ENCODE measurements around the gene THBS1.

THBS1 gene

DNA sequence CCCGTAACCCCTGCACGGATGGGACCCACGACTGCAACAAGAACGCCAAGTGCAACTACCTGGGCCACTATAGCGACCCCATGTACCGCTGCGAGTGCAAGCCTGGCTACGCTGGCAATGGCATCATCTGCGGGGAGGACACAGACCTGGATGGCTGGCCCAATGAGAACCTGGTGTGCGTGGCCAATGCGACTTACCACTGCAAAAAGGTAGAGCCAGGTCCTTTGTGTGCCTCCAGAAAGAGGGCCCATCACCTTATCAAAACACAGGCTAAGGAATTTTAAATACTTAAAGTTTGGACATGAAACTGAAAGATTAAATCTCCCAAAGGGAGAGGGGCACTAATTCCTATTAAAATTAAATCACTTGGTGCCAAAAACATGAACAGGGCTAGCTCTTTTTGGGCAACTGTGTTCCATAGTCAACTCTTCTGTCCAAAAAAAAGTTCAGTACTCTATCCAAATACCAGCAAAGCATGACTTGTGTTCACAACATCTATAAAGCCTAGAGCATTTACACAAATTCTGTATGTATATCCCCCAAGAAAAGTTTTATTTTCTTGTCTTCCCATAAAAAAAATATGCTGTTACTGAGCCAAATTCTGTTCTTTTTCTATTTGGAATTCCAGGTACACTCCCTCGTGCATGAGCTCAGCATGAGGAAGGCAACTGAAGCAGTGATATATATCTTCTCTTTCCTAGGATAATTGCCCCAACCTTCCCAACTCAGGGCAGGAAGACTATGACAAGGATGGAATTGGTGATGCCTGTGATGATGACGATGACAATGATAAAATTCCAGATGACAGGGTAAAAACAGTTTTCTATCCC is 9.2 kb downstream of the THBS1 start:
- DNase-seq, result no peak

DNA sequence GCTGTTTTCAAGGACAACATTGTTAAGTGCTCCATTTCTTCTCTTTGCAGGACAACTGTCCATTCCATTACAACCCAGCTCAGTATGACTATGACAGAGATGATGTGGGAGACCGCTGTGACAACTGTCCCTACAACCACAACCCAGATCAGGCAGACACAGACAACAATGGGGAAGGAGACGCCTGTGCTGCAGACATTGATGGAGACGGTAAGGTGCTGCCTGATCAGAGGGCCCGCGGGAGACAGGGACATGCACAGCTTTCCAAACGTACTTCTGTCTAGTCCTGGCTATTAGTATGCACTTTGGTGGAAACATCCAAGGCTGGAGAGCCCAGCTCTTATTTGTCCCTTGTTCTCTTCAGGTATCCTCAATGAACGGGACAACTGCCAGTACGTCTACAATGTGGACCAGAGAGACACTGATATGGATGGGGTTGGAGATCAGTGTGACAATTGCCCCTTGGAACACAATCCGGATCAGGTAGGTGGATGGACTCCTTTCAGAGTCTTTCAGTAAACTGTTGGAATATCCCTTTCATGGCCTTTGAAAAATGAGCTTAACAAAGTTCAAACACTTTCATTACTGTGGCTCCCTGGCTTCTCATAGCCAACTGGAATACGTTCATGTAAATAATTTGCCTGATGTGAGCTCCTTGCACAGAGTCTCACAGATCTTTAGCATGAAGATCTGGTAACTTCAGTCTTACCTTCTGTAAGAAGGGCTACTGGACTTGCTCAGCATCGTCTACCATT is 10.4 kb downstream of the THBS1 start:
- DNase-seq, result no peak

DNA sequence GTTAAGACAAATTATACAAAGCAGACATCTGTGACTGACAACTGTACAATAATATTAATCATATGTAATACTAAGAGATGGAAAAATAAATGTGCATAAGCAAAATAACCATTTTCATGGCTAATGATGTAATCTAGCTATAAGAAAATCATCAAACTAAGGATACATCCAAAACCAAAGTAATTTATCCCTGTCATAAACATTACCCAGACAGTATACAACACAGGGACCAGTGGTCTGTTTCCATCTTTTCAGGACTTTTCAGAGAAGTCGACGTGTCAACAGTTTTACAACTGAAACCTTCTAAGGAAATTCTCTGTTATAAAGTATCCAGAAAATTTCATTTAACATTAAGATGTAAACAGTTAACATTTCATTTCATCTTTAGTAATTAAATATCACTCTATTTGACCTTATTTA is 11.0 kb downstream of the THBS1 start:
- no peak for DNase-seq

DNA sequence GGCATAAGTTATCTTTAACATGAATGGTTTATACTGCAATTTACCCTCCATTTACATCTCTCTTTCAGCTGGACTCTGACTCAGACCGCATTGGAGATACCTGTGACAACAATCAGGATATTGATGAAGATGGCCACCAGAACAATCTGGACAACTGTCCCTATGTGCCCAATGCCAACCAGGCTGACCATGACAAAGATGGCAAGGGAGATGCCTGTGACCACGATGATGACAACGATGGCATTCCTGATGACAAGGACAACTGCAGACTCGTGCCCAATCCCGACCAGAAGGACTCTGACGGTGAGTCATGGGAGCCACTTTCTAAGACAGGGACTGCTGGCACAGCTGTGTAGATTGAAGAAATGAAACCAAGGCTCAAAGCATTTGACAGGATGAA is 11.6 kb downstream of the THBS1 start:
- no peak for DNase-seq

DNA sequence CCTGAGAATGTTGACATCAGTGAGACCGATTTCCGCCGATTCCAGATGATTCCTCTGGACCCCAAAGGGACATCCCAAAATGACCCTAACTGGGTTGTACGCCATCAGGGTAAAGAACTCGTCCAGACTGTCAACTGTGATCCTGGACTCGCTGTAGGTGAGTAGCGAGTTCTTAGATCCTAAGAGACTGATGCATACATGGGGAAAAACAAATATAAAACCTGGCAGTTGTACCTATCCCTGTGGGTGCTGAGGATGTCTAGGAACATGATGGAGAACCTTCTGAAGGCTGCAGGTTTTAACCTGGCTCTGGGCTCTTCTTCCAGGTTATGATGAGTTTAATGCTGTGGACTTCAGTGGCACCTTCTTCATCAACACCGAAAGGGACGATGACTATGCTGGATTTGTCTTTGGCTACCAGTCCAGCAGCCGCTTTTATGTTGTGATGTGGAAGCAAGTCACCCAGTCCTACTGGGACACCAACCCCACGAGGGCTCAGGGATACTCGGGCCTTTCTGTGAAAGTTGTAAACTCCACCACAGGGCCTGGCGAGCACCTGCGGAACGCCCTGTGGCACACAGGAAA is 12.3 kb downstream of the THBS1 start:
- no peak for DNase-seq

DNA sequence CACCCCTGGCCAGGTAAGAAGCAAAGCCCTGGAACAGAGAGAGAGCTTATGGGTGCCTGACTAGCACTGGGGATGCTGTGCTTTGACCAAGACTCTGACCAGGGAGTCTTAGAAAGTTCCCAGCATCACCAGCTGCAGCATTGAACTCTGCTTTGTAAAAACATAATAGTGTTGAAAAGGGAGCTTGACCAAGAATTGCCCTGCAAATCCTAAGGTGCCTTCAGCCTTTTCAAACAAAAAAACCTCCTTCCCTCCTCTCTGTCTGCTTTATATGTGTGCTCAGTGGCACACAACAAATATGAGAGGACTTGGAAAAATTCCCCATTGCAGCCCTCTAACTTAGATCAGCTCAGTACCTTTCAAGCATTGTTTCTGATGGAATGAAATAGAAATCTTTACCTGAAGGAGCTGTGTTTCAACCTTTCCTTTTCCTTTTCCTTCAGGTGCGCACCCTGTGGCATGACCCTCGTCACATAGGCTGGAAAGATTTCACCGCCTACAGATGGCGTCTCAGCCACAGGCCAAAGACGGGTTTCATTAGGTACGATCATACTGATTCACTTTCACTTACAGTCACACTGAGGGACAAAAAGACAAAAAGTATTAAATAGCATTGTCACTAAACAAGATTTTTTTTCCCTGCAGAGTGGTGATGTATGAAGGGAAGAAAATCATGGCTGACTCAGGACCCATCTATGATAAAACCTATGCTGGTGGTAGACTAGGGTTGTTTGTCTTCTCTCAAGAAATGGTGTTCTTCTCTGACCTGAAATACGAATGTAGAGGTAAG is 13.0 kb downstream of the THBS1 start:
- DNase-seq, result no peak

DNA sequence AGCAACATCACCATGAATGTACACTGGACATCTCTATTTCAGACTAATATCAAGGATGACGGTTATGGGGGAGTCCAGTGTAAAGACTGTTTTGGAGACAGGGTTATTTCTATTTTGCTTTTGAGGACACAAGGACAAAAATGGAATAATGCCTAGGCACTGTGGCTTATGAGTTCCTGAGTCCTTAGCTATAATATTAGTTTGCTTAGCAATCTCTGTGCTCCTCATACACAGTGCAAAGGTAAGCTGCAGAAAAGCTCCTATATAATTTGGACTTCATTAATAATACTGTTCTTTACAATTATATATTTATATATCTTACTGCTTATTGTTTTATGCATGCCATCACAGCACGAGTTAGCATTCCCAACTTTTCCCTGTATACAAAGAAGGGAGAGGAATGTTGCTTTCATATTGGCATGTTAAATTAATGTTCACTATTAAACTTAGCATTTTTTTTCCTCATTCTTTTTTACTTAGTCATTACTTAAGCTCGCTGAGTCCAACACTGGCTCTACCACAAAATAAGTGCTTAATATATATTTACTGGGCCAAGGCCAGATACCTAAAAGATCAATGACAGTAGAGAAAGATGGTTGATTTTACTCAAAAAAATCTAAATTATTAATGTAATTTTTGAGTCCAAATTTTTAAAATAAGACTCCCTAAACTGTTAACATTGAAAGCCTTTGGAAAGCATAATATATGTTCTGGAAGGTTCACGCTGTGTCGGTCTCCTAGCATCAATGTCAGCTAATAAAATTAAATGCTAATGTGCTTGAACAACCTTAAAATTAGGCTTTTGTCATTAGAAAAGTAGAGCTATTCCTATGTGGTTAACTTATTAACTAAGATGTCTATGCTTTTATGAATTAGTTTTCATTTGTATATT is 13.8 kb downstream of the THBS1 start:
- DNase-seq, result no peak

DNA sequence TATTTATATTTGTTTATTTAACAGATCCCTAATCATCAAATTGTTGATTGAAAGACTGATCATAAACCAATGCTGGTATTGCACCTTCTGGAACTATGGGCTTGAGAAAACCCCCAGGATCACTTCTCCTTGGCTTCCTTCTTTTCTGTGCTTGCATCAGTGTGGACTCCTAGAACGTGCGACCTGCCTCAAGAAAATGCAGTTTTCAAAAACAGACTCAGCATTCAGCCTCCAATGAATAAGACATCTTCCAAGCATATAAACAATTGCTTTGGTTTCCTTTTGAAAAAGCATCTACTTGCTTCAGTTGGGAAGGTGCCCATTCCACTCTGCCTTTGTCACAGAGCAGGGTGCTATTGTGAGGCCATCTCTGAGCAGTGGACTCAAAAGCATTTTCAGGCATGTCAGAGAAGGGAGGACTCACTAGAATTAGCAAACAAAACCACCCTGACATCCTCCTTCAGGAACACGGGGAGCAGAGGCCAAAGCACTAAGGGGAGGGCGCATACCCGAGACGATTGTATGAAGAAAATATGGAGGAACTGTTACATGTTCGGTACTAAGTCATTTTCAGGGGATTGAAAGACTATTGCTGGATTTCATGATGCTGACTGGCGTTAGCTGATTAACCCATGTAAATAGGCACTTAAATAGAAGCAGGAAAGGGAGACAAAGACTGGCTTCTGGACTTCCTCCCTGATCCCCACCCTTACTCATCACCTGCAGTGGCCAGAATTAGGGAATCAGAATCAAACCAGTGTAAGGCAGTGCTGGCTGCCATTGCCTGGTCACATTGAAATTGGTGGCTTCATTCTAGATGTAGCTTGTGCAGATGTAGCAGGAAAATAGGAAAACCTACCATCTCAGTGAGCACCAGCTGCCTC is 14.7 kb downstream of the THBS1 start:
- DNase-seq, result no peak

DNA sequence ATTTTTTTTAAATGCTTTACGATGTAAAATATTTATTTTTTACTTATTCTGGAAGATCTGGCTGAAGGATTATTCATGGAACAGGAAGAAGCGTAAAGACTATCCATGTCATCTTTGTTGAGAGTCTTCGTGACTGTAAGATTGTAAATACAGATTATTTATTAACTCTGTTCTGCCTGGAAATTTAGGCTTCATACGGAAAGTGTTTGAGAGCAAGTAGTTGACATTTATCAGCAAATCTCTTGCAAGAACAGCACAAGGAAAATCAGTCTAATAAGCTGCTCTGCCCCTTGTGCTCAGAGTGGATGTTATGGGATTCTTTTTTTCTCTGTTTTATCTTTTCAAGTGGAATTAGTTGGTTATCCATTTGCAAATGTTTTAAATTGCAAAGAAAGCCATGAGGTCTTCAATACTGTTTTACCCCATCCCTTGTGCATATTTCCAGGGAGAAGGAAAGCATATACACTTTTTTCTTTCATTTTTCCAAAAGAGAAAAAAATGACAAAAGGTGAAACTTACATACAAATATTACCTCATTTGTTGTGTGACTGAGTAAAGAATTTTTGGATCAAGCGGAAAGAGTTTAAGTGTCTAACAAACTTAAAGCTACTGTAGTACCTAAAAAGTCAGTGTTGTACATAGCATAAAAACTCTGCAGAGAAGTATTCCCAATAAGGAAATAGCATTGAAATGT is 15.6 kb downstream of the THBS1 start:
- no peak for DNase-seq

DNA sequence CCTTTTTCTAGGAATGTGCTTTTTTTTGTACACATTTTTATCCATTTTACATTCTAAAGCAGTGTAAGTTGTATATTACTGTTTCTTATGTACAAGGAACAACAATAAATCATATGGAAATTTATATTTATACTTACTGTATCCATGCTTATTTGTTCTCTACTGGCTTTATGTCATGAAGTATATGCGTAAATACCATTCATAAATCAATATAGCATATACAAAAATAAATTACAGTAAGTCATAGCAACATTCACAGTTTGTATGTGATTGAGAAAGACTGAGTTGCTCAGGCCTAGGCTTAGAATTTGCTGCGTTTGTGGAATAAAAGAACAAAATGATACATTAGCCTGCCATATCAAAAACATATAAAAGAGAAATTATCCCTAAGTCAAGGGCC is 16.5 kb downstream of the THBS1 start:
- no peak for DNase-seq

DNA sequence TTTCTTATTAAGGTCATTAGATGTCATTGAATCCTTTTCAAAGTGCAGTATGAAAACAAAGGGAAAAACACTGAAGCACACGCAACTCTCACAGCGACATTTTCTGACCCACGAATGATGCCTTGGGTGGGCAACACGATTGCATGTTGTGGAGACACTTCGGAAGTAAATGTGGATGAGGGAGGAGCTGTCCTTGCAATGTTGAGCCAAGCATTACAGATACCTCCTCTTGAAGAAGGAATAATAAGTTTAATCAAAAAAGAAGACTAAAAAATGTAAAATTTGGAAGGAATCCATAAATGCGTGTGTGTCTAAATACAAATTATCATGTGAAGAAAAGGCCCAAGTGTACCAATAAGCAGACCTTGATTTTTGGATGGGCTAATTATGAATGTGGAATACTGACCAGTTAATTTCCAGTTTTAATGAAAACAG is 16.9 kb downstream of the THBS1 start:
- DNase-seq, result no peak

DNA sequence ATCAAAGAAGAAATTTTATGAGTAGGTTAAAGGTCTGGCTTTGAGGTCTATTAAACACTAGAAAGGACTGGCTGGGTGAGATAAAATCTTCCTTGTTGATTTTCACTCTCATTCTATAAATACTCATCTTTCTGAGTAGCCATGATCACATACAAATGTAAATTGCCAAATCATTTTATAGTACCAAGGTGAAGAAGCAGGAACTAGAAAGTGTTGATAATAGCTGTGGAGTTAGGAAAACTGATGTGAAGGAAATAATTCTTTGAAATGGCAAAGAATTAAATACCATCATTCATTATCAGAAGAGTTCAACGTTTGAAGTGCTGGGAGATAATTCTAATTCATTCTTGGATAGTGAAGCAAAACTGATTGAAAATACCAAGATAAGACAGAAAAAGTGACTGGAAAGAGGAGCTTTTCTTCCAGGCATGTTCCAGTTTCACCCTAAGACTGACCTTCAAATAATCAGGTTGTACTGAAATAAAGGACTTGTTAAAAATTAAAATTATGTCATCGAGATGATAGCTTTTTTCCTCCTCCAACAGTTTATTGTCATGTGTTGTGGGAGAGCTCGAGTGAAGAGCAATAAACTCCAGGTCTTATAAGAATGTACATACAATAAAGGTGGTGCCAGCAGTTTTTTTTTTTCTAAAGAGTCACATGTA is 17.4 kb downstream of the THBS1 start:
- DNase-seq, result no peak

DNA sequence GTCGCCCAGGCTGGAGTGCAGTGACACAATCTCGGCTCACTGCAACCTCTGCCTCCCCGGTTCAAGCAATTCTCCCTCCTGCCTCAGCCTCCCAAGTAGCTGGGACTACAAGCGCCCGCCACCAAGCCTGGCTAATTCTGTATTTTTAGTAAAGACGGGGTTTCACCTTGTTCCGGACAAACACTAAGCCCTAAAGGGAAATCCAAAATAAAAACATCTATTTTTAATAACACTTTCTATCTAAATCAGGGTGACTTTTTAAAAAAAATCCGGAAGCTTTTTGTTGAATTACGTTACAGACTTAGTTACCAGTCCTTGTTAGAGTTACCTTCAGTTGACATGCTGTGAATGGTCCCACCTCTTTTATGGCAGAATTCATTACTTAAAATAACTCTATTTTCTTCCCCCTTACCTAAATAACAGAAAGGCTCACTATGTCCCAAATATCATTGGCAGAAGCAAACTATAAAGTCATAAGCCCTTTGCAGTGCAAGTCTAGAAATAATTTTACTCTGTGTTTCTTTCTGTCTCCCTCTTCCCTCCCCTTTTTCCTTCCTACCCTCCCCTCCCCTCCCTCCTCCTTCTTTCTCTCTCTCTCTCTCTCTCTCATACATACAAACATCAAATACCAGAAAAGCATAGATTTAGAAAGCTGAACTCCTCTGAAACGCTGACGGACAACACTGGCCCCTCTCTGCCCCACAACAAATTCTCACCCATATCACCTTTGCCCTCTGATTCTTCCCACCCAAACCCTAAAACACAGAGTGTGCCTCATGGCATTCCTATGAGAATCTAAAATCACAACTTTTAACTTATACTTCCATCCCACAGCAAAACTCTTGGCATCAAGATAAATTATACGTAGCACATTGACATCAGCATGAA is 18.3 kb downstream of the THBS1 start:
- no peak for DNase-seq

DNA sequence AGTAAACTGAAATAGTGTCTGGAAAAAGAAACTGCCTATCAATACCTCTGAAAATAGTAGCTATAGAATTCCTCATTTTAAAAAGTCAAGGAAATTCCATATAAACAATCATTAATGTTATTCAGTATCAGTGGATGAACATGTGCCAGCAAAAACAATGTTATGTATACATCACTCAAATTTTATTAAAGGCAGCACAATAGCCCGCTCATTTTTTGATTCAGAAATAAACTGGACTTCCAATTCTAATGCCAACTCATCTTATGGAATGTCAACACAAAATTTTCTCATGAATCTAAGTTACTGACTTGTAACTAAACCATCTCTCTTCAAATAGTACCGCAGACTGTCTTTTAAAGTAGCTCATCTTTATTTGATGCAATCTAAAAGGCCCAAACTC is 19.0 kb downstream of the THBS1 start:
- DNase-seq, result no peak

DNA sequence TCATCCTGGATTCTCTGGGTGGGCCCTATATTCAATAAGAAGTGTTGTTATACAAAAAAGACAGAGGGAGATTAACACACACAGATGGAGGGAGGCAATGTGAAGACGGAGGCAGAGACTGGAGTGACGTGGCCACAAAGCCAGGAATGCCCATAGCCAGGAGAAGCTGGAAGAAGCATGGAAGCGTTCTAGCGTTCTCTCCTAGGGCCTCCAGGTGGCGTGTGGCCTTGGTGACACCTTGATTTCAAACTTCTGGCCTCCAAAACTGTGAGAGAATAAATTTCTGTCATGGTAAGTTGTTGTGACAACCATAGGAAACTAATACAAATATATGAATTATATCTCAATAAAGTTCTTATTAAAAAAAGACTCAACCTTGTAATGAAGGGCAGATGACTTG is 21.3 kb downstream of the THBS1 start:
- DNase-seq, result no peak

DNA sequence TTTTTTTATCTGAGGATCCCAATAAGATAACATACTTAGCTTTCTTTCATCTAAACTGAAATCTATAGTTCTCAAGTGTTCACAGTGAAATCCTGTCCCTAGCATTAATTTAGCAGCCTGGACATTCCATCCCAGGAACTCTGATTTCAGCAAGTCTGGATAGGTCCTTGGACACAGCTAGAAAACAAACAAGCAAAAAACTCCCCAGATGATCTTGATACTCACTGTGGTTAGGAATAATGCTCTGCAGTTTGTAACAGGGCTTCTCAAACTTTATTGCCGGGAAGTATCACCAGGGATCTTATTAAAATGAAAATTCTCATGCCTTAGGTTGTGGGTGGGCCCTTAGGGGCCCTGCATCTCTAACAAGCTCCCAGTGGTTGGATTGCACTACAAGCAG is 24.3 kb downstream of the THBS1 start:
- DNase-seq, result no peak

DNA sequence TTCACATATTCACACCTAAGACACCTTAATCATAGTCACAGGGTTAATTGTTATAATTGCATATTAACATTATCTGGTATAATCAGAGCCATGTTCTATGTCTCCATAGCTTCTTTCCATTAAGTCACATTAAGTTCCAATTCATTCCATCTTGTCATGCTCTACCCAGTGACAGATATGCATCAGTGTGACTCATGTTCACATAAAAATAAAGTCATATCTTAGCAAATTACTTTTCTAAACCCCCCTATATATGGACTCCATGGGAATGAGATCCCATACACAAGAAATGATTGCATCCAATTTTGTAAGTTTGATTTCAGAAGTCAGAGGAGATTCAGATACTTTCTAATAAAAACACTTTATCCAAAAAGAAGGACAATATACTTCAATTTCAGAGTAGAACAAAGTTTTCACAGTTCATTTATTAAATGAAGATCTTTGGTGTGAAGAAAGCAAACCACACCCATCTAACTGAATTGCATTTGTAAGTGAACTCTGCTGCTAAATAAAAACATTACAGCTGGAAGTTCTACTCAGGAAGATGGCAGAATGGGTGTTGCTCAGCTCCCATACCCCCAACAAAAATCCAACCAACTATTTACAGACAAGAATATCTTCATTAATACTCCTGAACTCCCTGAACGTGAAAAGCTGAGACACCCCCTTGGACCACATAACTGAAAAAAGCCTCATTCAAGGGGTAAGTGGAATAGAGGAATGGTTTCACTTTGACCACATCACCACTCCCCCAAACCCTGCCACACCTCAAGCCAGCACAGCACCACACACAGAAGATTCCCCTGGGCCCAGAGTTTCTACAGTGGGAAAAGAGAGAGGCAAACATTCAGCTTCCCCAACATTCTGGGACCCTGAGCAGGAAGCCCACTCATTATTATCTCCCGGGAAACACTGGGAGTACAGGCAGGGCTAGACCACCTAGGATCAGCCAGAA is 27.6 kb downstream of the THBS1 start:
- DNase-seq, result no peak

All from COR-L47 (cell line).